HepG2 (cell line): ENCODE measurements around the gene NTSR2.

ENCODE experiments used
- SNAPC4 ChIP-seq: sonication (generic); formaldehyde crosslinking; IDR thresholded peaks from 2 replicates; pipeline ENCODE4 v1.4.0; 2020; ENCODE audit warnings: mild to moderate bottlenecking, missing genetic modification reagents
- ZNF7 ChIP-seq: IDR thresholded peaks from 2 replicates; pipeline ENCODE4 v1.6.1; 2016; ENCODE audit warnings: missing biosample characterization, missing genetic modification reagents
- ZSCAN12 ChIP-seq: sonication (generic); formaldehyde crosslinking; IDR thresholded peaks from 2 replicates; pipeline ENCODE4 v1.9.0; 2021; ENCODE audit warnings: mild to moderate bottlenecking, missing genetic modification reagents

GRCh38 chr2:11679016-11679415 lies 9.0 kb upstream of the NTSR2 start:
- TF ChIP-seq SNAPC4 (CRISPR knock-in tag) (no peak), ZSCAN12 (CRISPR knock-in tag) (no peak), ZNF7 (CRISPR knock-in tag) (no peak)
